IMR-90 (cell line): ENCODE measurements around the gene PHIP. TPM values are rescaled to one million over a fixed set of nuclear protein-coding genes. Genes with fewer than 3 reads are reported as not detected.

Source experiments
- ATAC-seq: fragments of 200-7000 bp; cut with Tn5 transposase; 2 replicates; pipeline ENCODE4 v1.9.1; 2020; ENCODE audit warnings: low read depth, mild to moderate bottlenecking, moderate library complexity
- BruUV-seq: library from RNA; stranded (reverse); fragments of 400-500 nt; replicated peaks from 2 replicates; lab custom pipeline; 2021; lab: Mats Ljungman, UMichigan
- CTCF ChIA-PET: fragments of 300-600 bp; formaldehyde crosslinking; extraction: SDS; loops from one replicate; lab custom pipeline; 2021; ENCODE audit warnings: antibody characterized with exemption; lab: Yijun Ruan, JAX
- POLR2A ChIA-PET: fragments of 300-600 bp; sonication (Branson Sonifier 250); formaldehyde crosslinking; loops from one replicate; lab custom pipeline; 2022; ENCODE audit warnings: antibody characterized with exemption; ENCODE audit not compliant: unreplicated experiment; lab: Charles Lee
- DNase-seq: peaks from one replicate; pipeline ENCODE4 v3.0.0; 2013
- H2AFZ ChIP-seq: replicated peaks from 2 replicates; pipeline ENCODE3; 2013; ENCODE audit warnings: low read length, mild to moderate bottlenecking; ENCODE audit not compliant: poor library complexity
- H2AK5ac ChIP-seq: 2 replicates; pipeline ENCODE4 v1.6.1; 2013; ENCODE audit warnings: low read depth, low read length, inconsistent platforms
- H2AK9ac ChIP-seq: replicated peaks from 2 replicates; pipeline ENCODE3; 2013; ENCODE audit warnings: mild to moderate bottlenecking, low read depth, low read length, moderate library complexity; ENCODE audit not compliant: poor library complexity
- H2BK120ac ChIP-seq: 2 replicates; pipeline ENCODE4 v1.6.1; 2013; ENCODE audit warnings: low read depth, low read length, inconsistent platforms
- H2BK15ac ChIP-seq: 3 replicates; pipeline ENCODE4 v1.6.1; 2013; ENCODE audit warnings: low read depth, low read length, inconsistent platforms
- H2BK20ac ChIP-seq: 2 replicates; pipeline ENCODE4 v1.6.1; 2013; ENCODE audit warnings: low read depth, mild to moderate bottlenecking, inconsistent platforms, low read length, moderate library complexity
- H2BK5ac ChIP-seq: 2 replicates; pipeline ENCODE4 v1.6.1; 2013; ENCODE audit warnings: mild to moderate bottlenecking, low read depth, low read length, inconsistent platforms; ENCODE audit not compliant: poor library complexity, severe bottlenecking
- H3K14ac ChIP-seq: replicated peaks from 2 replicates; pipeline ENCODE4 v1.6.1; 2013; ENCODE audit warnings: low read depth, low read length, inconsistent platforms
- H3K18ac ChIP-seq: 2 replicates; pipeline ENCODE4 v1.6.1; 2013; ENCODE audit warnings: low read depth, low read length, control low read depth
- H3K23ac ChIP-seq: 2 replicates; pipeline ENCODE4 v1.6.1; 2013; ENCODE audit warnings: low read depth, low read length, inconsistent platforms
- H3K27ac ChIP-seq: 2 replicates; pipeline ENCODE4 v1.5.1; 2013; ENCODE audit warnings: mild to moderate bottlenecking, control low read depth, low read length; ENCODE audit not compliant: insufficient read depth
- H3K27me3 ChIP-seq: 2 replicates; pipeline ENCODE4 v1.6.1; 2013; ENCODE audit warnings: low read length; ENCODE audit not compliant: control insufficient read depth, insufficient read depth
- H3K36me3 ChIP-seq: 2 replicates; pipeline ENCODE4 v1.6.1; 2013; ENCODE audit warnings: low read length, mixed read lengths; ENCODE audit not compliant: control insufficient read depth, insufficient read depth
- H3K4ac ChIP-seq: 2 replicates; pipeline ENCODE4 v1.6.1; 2013; ENCODE audit warnings: low read depth, low read length, inconsistent platforms
- H3K4me1 ChIP-seq: 2 replicates; pipeline ENCODE4 v1.6.1; 2013; ENCODE audit warnings: low read length, mixed read lengths; ENCODE audit not compliant: control insufficient read depth, insufficient read depth
- H3K4me2 ChIP-seq: 2 replicates; pipeline ENCODE4 v1.6.1; 2013; ENCODE audit warnings: low read depth, mild to moderate bottlenecking, control low read depth, low read length, moderate library complexity
- H3K4me3 ChIP-seq: 2 replicates; pipeline ENCODE4 v1.5.1; 2013; ENCODE audit warnings: low read depth, mild to moderate bottlenecking, control low read depth, low read length, moderate library complexity; ENCODE audit not compliant: insufficient read depth
- H3K56ac ChIP-seq: 2 replicates; pipeline ENCODE4 v1.6.1; 2013; ENCODE audit warnings: low read length, inconsistent platforms; ENCODE audit not compliant: insufficient read depth; ENCODE audit errors: extremely low read depth
- H3K79me1 ChIP-seq, 2 experiments: 2 replicates each; pipeline ENCODE4 v1.6.1; 2013; ENCODE audit warnings: low read length in 2 of 2, inconsistent platforms in 1 of 2, low read depth in 1 of 2
- H3K9ac ChIP-seq: 2 replicates; pipeline ENCODE4 v1.6.1; 2013; ENCODE audit warnings: low read depth, low read length, control low read depth
- H3K9me1 ChIP-seq: 2 replicates; pipeline ENCODE4 v1.6.1; 2013; ENCODE audit warnings: low read length, inconsistent platforms; ENCODE audit not compliant: insufficient read depth
- H3K9me3 ChIP-seq: 2 replicates; pipeline ENCODE4 v1.6.1; 2013; ENCODE audit warnings: low read length; ENCODE audit not compliant: control insufficient read depth, insufficient read depth
- H4K20me1 ChIP-seq: 2 replicates; pipeline ENCODE4 v1.6.1; 2013; ENCODE audit warnings: low read length, inconsistent platforms; ENCODE audit not compliant: insufficient read depth
- H4K5ac ChIP-seq: 2 replicates; pipeline ENCODE4 v1.6.1; 2013; ENCODE audit warnings: mild to moderate bottlenecking, low read depth, low read length, control low read depth
- H4K8ac ChIP-seq, 2 experiments: 2 replicates each; pipeline ENCODE4 v1.6.1; 2013; ENCODE audit warnings: low read depth in 2 of 2, low read length in 2 of 2, control low read depth in 1 of 2, inconsistent platforms in 1 of 2
- H4K91ac ChIP-seq: 2 replicates; pipeline ENCODE4 v1.6.1; 2013; ENCODE audit warnings: low read depth, low read length, inconsistent platforms; ENCODE audit not compliant: insufficient read depth
- BHLHE40 ChIP-seq: fragments of 150-350 bp; IDR thresholded peaks from 2 replicates; pipeline ENCODE4 v1.6.1; 2016; ENCODE audit warnings: mild to moderate bottlenecking, low read depth, low read length
- CEBPB ChIP-seq: IDR thresholded peaks from 2 replicates; pipeline ENCODE4 v1.6.1; 2012; ENCODE audit warnings: low read depth, low read length, improper control_type of control experiment
- CHD1 ChIP-seq: IDR thresholded peaks from 2 replicates; pipeline ENCODE4 v1.6.1; 2012; ENCODE audit warnings: low read depth, low read length, improper control_type of control experiment
- RCOR1 ChIP-seq: IDR thresholded peaks from 2 replicates; pipeline ENCODE4 v1.6.1; 2012; ENCODE audit warnings: mild to moderate bottlenecking, low read length, improper control_type of control experiment; ENCODE audit not compliant: insufficient replicate concordance
- WGBS, 2 experiments: methylation state at CpG; one replicate each; pipeline versions ENCODE4 v1.1.5 to v1.1.7; 2013; ENCODE audit warnings: missing lambda C conversion rate in 2 of 2; ENCODE audit not compliant: insufficient read length in 1 of 2; ENCODE audit errors: extremely low coverage in 2 of 2; 5-methylcytosine and 5-hydroxymethylcytosine counted together
- dilution Hi-C: fragments of 300-500 bp; cut with HindIII; formaldehyde crosslinking; loops from one replicate; pipeline ENCODE4 v1.14.3; 2018; ENCODE audit warnings: low sequenced_read_pairs; ENCODE audit not compliant: unreplicated experiment
- in situ Hi-C: fragments of 300-500 bp; cut with MboI; formaldehyde crosslinking; loops from 3 replicates; pipeline ENCODE4 v1.14.3; 2019; ENCODE audit warnings: low sequenced_read_pairs, inconsistent platforms, mixed read lengths
- intact Hi-C: fragments of 100-400 bp; cut with micrococcal nuclease; formaldehyde crosslinking; loops from 2 replicates; pipeline ENCODE4 v1.10.0; 2022
- polyA plus RNA-seq, 3 experiments: library from polyadenylated mRNA; depleted of rRNA; stranded (reverse); fragments of >200 nt; gene quantifications; 2 replicates each; pipeline ENCODE4 v1.2.3, GENCODE V29; 2012; ENCODE audit warnings: low replicate concordance in 1 of 3
- total RNA-seq: library from RNA; depleted of rRNA; stranded (reverse); fragments of >200 nt; gene quantifications from 2 replicates; pipeline ENCODE4 v1.2.3, GENCODE V29; 2012
- TF ChIP-seq, protein P1 (sequence below): fragments of 150-350 bp; IDR thresholded peaks from 2 replicates; pipeline ENCODE4 v1.6.1; 2017; ENCODE audit warnings: mild to moderate bottlenecking, antibody characterized with exemption, low read length, low read depth

PHIP gene
- total and polyA plus RNA-seq, 2 of the 4 experiments (the other 2 are of a cell fraction): 3.4 to 20.4 TPM

DNA sequence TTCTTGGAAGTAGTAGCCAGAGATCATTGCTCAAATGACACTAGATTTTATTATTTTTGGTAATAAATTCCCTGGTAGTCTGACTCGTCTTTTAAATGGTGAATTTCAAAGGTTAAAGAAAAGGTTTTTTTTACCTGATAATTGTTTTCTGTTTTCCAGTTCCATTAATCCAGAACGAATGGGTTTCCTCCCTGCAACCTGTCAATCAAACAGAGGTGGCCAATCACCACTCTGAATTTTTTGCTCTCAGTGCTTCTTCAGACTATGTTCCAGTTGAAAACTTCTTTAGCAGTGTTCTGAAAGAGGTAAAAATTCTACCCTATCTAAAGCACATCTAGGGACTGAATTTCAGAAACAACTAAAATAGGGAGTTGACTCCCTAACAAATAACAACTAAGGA is 73.8 kb downstream of the PHIP start:
- in situ Hi-C loops: no loop called here
- CTCF ChIA-PET: no interaction called here
- DNase-seq: no peak

More for the DNA sequence above, 73.8 kb downstream of the PHIP start:
- H2AK5ac ChIP-seq: no peak overlapping the region
- H3K23ac ChIP-seq: no peak overlapping the region
- H3K79me1 ChIP-seq: peaks cover 0 to 4% of the 10 kb centered on the region in 2 experiments; a peak in 1 of 4 replicates
- H2AK9ac ChIP-seq: no peak overlapping the region
- no peak overlapping the region for H4K5ac ChIP-seq
- POLR2A ChIA-PET: no interaction called here
- H4K91ac ChIP-seq: no peak overlapping the region
- intact Hi-C loops (loop anchor here (10.0 kb wide), 1 partner anchor 461 kb away; no protein-coding TSS in a partner anchor), dilution Hi-C loops (no loop called here)
- H3K4ac ChIP-seq: no peak overlapping the region
- H3K9me1 ChIP-seq: no peaks in the 10 kb centered on the region
- no peaks in the 10 kb centered on the region for H3K4me1 ChIP-seq
- H3K4me2 ChIP-seq: no peak overlapping the region
- peaks cover 5% of the 10 kb centered on the region; the same call in 1 of the 2 replicates for H3K36me3 ChIP-seq
- H2BK15ac ChIP-seq: no peak overlapping the region
- H4K20me1 ChIP-seq: no peaks in the 10 kb centered on the region
- H3K27me3 ChIP-seq: no peaks in the 10 kb centered on the region
- no peak overlapping the region for H2BK120ac ChIP-seq
- no CpG with 5 or more reads among the region's 2 CpGs for WGBS, 2 experiments
- ATAC-seq: no peak
- no peaks in the 10 kb centered on the region for H3K9me3 ChIP-seq
- H2BK20ac ChIP-seq: no peak overlapping the region
- H2BK5ac ChIP-seq: no peak overlapping the region
- H3K4me3 ChIP-seq: no peak overlapping the region
- no peak overlapping the region for H3K14ac ChIP-seq
- H3K27ac ChIP-seq: no peak overlapping the region
- H3K9ac ChIP-seq: no peak overlapping the region
- TF ChIP-seq, protein P1, sequence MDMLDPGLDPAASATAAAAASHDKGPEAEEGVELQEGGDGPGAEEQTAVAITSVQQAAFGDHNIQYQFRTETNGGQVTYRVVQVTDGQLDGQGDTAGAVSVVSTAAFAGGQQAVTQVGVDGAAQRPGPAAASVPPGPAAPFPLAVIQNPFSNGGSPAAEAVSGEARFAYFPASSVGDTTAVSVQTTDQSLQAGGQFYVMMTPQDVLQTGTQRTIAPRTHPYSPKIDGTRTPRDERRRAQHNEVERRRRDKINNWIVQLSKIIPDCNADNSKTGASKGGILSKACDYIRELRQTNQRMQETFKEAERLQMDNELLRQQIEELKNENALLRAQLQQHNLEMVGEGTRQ: no peak
- no peak for TF ChIP-seq RCOR1
- TF ChIP-seq BHLHE40: no peak
- no peak for TF ChIP-seq CHD1
- no peak for TF ChIP-seq CEBPB
- no peak overlapping the region for H3K56ac ChIP-seq
- no peak overlapping the region for H3K18ac ChIP-seq
- H2AFZ ChIP-seq: no peak overlapping the region
- BruUV-seq: no TSS peak
- H4K8ac ChIP-seq: no peak overlapping the region
